Measurements from ENCODE around the gene SMCO2. TPM values are rescaled to one million over a fixed set of nuclear protein-coding genes. Genes with fewer than 3 reads are reported as not detected.

The SMCO2 gene
- total RNA-seq, 1 experiment from 2014 or later = 0.20 TPM

DNA sequence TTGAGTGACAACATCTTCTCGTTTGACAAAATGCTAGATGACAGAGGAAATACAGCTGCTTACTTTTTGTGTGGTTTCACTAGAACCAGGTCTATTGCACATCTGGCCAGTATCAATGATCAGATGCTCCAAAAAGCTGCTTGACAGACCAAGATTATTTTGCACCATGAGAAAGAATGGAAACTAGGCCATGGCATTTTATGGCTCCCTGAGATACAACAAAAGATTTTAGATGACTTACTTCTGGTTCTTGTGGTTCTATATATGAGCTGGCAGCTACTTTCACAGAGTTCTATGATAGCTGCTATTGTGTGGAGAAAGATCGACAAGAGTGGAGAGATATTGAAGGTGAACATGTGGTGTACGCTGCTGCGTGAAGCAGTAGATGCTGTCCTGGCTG lies 51.6 kb downstream of the SMCO2 start:
- Histone ChIP-seq H2BK12ac (ENCODE audit: insufficient read length, low read depth, low read length) (no peak overlapping the region), H3K56ac (ENCODE audit: insufficient read length, low read depth, low read length) (no peak overlapping the region), H2BK5ac (ENCODE audit: insufficient read length, low read length) (no peak overlapping the region), H3K79me2 (ENCODE audit: insufficient read depth, low read length) (no peaks in the 10 kb centered on the region), H3K9ac (ENCODE audit: extremely low read depth, insufficient read length, low read length) (no peak overlapping the region), H4K91ac (ENCODE audit: insufficient read length, low read depth, low read length) (no peak overlapping the region), H4K8ac (replicated peaks; ENCODE audit: insufficient read length, low read depth, low read length) (no peak overlapping the region), H4K5ac (ENCODE audit: insufficient read length, low read depth, low read length) (no peak overlapping the region), H3K27me3 (ENCODE audit: insufficient read depth, low read length) (no peaks in the 10 kb centered on the region), H3K27ac (ENCODE audit: insufficient read length, low read depth, low read length) (no peak overlapping the region), H2AFZ (ENCODE audit: low read length) (no peak overlapping the region), H2BK120ac (ENCODE audit: low read depth, low read length, poor library complexity, severe bottlenecking) (no peak overlapping the region), H3K14ac (ENCODE audit: insufficient read depth, low read length) (no peak overlapping the region), H3K23me2 (ENCODE audit: insufficient read length, low read depth, low read length, poor library complexity, severe bottlenecking) (no peaks in the 10 kb centered on the region), H3K79me1 (ENCODE audit: insufficient read depth, low read depth, low read length, poor library complexity, severe bottlenecking) (no peaks in the 10 kb centered on the region), H2BK15ac (ENCODE audit: low read depth, low read length) (no peak overlapping the region), H3K4me2 (ENCODE audit: insufficient read depth, insufficient read length, low read length) (no peak overlapping the region), H3K18ac (ENCODE audit: insufficient read length, low read depth, low read length) (no peak overlapping the region), H3K9me3 (ENCODE audit: control insufficient read depth, low read depth, low read length) (no peaks in the 10 kb centered on the region), H3K4me1 (ENCODE audit: insufficient read depth, low read length) (no peaks in the 10 kb centered on the region), H2BK20ac (ENCODE audit: low read depth, low read length, poor library complexity, severe bottlenecking) (no peak overlapping the region), H3K23ac (ENCODE audit: insufficient read length, low read depth, low read length) (no peak overlapping the region), H3T11ph (ENCODE audit: low read length) (no peak overlapping the region), H3K4ac (ENCODE audit: low read depth, low read length) (no peak overlapping the region), H4K20me1 (ENCODE audit: control insufficient read depth, insufficient read depth, insufficient read length) (no peaks in the 10 kb centered on the region), H2AK5ac (ENCODE audit: insufficient read length, low read length) (no peak overlapping the region)
- Mint-ChIP-seq H3K27ac (no peak overlapping the region; a peak in 1 of 7 replicates), H3K4me1 (no peaks in the 10 kb centered on the region), H3K36me3 (ENCODE audit: insufficient read depth in 1 of 3, low read depth in 3 of 3) (no peaks in the 10 kb centered on the region), H3K4me3 (no peak overlapping the region), H3K9me3 (no peaks in the 10 kb centered on the region), H3K27me3 (ENCODE audit: low read depth) (no peaks in the 10 kb centered on the region)
- no peak for DNase-seq
- no CpG with 5 or more reads among the region's 4 CpGs for WGBS (ENCODE audit: extremely low coverage, insufficient read length, low lambda C conversion rate)
- TF ChIP-seq, protein P1, sequence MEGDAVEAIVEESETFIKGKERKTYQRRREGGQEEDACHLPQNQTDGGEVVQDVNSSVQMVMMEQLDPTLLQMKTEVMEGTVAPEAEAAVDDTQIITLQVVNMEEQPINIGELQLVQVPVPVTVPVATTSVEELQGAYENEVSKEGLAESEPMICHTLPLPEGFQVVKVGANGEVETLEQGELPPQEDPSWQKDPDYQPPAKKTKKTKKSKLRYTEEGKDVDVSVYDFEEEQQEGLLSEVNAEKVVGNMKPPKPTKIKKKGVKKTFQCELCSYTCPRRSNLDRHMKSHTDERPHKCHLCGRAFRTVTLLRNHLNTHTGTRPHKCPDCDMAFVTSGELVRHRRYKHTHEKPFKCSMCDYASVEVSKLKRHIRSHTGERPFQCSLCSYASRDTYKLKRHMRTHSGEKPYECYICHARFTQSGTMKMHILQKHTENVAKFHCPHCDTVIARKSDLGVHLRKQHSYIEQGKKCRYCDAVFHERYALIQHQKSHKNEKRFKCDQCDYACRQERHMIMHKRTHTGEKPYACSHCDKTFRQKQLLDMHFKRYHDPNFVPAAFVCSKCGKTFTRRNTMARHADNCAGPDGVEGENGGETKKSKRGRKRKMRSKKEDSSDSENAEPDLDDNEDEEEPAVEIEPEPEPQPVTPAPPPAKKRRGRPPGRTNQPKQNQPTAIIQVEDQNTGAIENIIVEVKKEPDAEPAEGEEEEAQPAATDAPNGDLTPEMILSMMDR (conservative IDR thresholded peaks at IDR 0.05) = no peak
